ENCODE measurements around the gene SUSD1. TPM values are rescaled to one million over a fixed set of nuclear protein-coding genes. Genes with fewer than 3 reads are reported as not detected.

The SUSD1 gene
- polyA plus RNA-seq, 1 of the 3 experiments (the other 2 are of a cell fraction) = 8.2 TPM

DNA sequence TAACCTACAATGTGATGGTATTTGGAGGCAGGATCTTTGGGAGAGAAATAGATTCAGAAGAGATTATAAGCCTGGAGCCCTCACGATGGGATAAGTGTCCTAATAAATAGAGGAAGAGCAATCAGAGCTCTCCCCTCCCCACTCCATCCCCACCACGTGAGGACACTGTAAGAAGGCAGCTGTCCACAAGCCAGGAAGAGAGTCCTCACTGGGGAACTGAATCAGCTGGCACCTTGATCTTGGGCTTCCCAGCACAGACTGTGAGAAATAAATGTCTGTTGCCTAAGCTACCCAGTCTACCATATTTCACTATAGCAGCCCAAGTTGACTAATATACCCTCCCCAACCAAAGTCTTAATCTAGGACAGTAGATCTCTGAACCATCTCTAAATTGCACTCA, 118.1 kb downstream of the SUSD1 start (continued):
- TF ChIP-seq, protein P1, sequence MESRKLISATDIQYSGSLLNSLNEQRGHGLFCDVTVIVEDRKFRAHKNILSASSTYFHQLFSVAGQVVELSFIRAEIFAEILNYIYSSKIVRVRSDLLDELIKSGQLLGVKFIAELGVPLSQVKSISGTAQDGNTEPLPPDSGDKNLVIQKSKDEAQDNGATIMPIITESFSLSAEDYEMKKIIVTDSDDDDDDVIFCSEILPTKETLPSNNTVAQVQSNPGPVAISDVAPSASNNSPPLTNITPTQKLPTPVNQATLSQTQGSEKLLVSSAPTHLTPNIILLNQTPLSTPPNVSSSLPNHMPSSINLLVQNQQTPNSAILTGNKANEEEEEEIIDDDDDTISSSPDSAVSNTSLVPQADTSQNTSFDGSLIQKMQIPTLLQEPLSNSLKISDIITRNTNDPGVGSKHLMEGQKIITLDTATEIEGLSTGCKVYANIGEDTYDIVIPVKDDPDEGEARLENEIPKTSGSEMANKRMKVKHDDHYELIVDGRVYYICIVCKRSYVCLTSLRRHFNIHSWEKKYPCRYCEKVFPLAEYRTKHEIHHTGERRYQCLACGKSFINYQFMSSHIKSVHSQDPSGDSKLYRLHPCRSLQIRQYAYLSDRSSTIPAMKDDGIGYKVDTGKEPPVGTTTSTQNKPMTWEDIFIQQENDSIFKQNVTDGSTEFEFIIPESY (IDR thresholded peaks at IDR 0.05; ENCODE audit: borderline replicate concordance, low read depth) = no peak

DNA sequence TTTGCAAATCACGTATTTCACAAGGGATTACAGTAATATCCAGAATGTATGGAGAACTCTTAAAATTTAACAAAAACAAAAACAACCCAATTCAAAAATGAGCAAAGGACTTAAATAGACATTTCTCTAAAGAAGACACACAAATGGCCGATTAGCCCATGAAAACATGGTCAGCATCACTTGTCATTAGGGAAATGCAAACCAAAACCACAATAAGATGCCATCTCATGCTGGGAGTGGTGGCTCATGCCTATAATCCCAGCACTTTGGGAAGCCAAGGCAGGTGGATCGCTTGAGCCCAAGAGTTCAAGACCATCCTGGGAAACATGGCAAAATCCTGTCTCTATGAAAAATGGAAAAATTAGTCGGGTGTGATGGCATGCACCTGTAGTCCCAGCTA, 120.2 kb downstream of the SUSD1 start:
- H3K4me3 ChIP-seq (ENCODE audit: low read depth in 2 of 2, low read length in 1 of 2) = no peak overlapping the region
- no peaks in the 10 kb centered on the region for H3K79me2 ChIP-seq (ENCODE audit: insufficient read depth)
- 91% methylated on average over 4 of the region's 4 CpGs for WGBS (ENCODE audit: low lambda C conversion rate)
- CTCF ChIA-PET = interaction anchor here (0.7 kb wide), 1 partner anchor 294 kb away, joined by 3 read pairs; no protein-coding TSS in a partner anchor
- H3K36me3 ChIP-seq (replicated peaks in 1 of 2; ENCODE audit: control insufficient read depth in 1 of 2, insufficient read depth in 2 of 2, low read length in 1 of 2) = no peaks in the 10 kb centered on the region
- H2AFZ ChIP-seq (ENCODE audit: low read depth) = no peak overlapping the region
- no peaks in the 10 kb centered on the region for H3K27me3 ChIP-seq (ENCODE audit: insufficient read depth)
- POLR2A ChIA-PET = no interaction called here
- no peak overlapping the region for H3K27ac ChIP-seq (ENCODE audit: low read depth in 2 of 2, low read length in 1 of 2)
- peaks cover 7 to 17% of the 10 kb centered on the region in 2 experiments for H3K4me1 ChIP-seq (ENCODE audit: control insufficient read depth in 1 of 2, insufficient read depth in 2 of 2, low read depth in 1 of 2, low read length in 1 of 2)
- no peaks in the 10 kb centered on the region for H3K9me2 ChIP-seq
- H3K9me3 ChIP-seq = no peaks in the 10 kb centered on the region
- peaks cover 19% of the 10 kb centered on the region for H3F3A ChIP-seq (replicated peaks; ENCODE audit: insufficient read depth)
- H4K20me1 ChIP-seq (ENCODE audit: insufficient read depth) = no peaks in the 10 kb centered on the region
- H3K4me2 ChIP-seq = no peak overlapping the region
- no peak for DNase-seq
- TF ChIP-seq SMC3 (IDR thresholded peaks at IDR 0.05; ENCODE audit: low read depth, low read length) = no peak
- no peak for TF ChIP-seq NFIC (IDR thresholded peaks at IDR 0.05; ENCODE audit: borderline replicate concordance)
- no peak for TF ChIP-seq RCOR1 (IDR thresholded peaks at IDR 0.05; ENCODE audit: low read length)
- no peak overlapping the region for H3K9ac ChIP-seq

DNA sequence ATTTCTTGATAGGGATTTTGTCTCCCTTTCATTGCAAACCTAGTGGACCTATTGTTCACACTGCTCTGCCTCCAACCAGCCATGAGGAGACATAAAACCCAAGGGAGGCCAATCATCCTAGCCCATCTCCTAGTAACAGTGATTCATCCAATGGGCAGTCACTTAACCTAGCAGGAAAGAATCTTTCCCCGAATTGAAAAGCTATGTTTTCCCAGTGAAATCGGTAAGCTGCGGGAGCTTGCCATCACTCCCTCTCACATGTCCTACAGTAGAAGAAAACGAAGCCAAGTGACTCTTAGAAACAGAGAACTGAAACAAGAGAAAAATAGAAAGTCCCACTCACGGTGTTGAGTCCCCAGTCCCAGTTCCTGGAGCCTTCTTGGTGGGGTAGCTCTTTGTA, 123.3 kb downstream of the SUSD1 start:
- CTCF ChIA-PET = no interaction called here
- POLR2A ChIA-PET = no interaction called here
- Histone ChIP-seq H3K9me2 (no peaks in the 10 kb centered on the region), H3K4me2 (no peak overlapping the region; the same call in 1 of the 2 replicates), H3K79me2 (ENCODE audit: insufficient read depth) (no peaks in the 10 kb centered on the region), H3K4me1 (ENCODE audit: control insufficient read depth in 1 of 2, insufficient read depth in 2 of 2, low read depth in 1 of 2, low read length in 1 of 2) (peaks cover 14 to 17% of the 10 kb centered on the region in 2 experiments), H4K20me1 (ENCODE audit: insufficient read depth) (no peaks in the 10 kb centered on the region), H3K4me3 (ENCODE audit: low read depth in 2 of 2, low read length in 1 of 2) (no peak overlapping the region), H2AFZ (ENCODE audit: low read depth) (no peak overlapping the region), H3K27ac (ENCODE audit: low read depth in 2 of 2, low read length in 1 of 2) (peak overlapping the region in 1 of 2 experiments; percentile 88; a peak in 3 of 4 replicates), H3F3A (replicated peaks; ENCODE audit: insufficient read depth) (peaks cover 15% of the 10 kb centered on the region), H3K27me3 (ENCODE audit: insufficient read depth) (no peaks in the 10 kb centered on the region), H3K36me3 (replicated peaks in 1 of 2; ENCODE audit: control insufficient read depth in 1 of 2, insufficient read depth in 2 of 2, low read length in 1 of 2) (no peaks in the 10 kb centered on the region), H3K9ac (no peak overlapping the region), H3K9me3 (0 out of 2 replicates have a peak, but pooled peaks cover 6% of the 10 kb centered on the region)
- 83% methylated on average over 5 of the region's 5 CpGs for WGBS (ENCODE audit: low lambda C conversion rate)
- TF ChIP-seq JUND (IDR thresholded peaks at IDR 0.05) = 0 out of 2 replicates have a peak, but pooled peaks have one; percentile 32
- no peak for TF ChIP-seq NFIC (IDR thresholded peaks at IDR 0.05; ENCODE audit: borderline replicate concordance)
- TF ChIP-seq TCF12 (IDR thresholded peaks at IDR 0.05) = no peak
- no peak for TF ChIP-seq MEF2A (IDR thresholded peaks at IDR 0.05; ENCODE audit: borderline replicate concordance, low read depth)
- TF ChIP-seq, protein P1 (IDR thresholded peaks at IDR 0.05; ENCODE audit: borderline replicate concordance, low read depth) = no peak
- peak; percentile 25; the same call in 1 of the 2 replicates for TF ChIP-seq FOSL2 (IDR thresholded peaks at IDR 0.05; ENCODE audit: borderline replicate concordance, low read depth)
- TF ChIP-seq, protein P2, sequence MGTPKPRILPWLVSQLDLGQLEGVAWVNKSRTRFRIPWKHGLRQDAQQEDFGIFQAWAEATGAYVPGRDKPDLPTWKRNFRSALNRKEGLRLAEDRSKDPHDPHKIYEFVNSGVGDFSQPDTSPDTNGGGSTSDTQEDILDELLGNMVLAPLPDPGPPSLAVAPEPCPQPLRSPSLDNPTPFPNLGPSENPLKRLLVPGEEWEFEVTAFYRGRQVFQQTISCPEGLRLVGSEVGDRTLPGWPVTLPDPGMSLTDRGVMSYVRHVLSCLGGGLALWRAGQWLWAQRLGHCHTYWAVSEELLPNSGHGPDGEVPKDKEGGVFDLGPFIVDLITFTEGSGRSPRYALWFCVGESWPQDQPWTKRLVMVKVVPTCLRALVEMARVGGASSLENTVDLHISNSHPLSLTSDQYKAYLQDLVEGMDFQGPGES (IDR thresholded peaks at IDR 0.05; ENCODE audit: low read depth, low read length) = no peak
- DNase-seq = no peak

All from SK-N-SH (cell line).